ENCODE data around the gene GJD4. TPM values are rescaled to one million over a fixed set of nuclear protein-coding genes. Genes with fewer than 3 reads are reported as not detected.

Gene GJD4
- total and polyA plus RNA-seq, 8 donors = 0.11 TPM; not detected in 7

DNA sequence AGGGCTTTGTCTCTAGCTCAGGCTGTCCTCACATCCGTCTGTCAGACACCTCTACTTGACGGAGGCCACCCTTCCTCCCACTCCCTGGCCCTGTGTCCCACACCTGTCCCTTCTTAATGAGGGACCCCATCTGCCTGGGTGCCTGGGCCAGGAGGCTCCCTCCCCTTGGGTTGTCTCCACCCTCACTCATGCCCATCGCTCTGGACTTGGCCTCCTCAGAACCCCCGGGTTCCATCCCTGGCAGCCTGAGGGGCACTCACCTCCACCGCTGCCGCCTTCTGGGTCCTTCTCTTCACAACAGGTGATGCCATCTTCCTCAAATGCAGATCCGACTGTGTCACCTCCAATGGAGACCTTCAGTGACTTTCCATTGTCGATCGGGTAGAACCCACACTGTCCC, 20.2 kb upstream of the GJD4 start:
- ATAC-seq = no peak
- TF ChIP-seq, protein P1, sequence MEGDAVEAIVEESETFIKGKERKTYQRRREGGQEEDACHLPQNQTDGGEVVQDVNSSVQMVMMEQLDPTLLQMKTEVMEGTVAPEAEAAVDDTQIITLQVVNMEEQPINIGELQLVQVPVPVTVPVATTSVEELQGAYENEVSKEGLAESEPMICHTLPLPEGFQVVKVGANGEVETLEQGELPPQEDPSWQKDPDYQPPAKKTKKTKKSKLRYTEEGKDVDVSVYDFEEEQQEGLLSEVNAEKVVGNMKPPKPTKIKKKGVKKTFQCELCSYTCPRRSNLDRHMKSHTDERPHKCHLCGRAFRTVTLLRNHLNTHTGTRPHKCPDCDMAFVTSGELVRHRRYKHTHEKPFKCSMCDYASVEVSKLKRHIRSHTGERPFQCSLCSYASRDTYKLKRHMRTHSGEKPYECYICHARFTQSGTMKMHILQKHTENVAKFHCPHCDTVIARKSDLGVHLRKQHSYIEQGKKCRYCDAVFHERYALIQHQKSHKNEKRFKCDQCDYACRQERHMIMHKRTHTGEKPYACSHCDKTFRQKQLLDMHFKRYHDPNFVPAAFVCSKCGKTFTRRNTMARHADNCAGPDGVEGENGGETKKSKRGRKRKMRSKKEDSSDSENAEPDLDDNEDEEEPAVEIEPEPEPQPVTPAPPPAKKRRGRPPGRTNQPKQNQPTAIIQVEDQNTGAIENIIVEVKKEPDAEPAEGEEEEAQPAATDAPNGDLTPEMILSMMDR (IDR thresholded peaks at IDR 0.05) = no peak
- intact Hi-C loops (cut with DNase I) = no loop called here
- no peak for FAIRE-seq
- no peak for DNase-seq
- Histone ChIP-seq H3K9me3 (no peaks in the 10 kb centered on the region), H3K36me3 (no peaks in the 10 kb centered on the region), H3K27me3 (no peaks in the 10 kb centered on the region), H3K27ac (no peak overlapping the region), H3K4me1 (no peaks in the 10 kb centered on the region), H3K4me3 (no peak overlapping the region)
- 87 to 91% methylated on average over 9 of the region's 9 CpGs for WGBS, 2 donors

DNA sequence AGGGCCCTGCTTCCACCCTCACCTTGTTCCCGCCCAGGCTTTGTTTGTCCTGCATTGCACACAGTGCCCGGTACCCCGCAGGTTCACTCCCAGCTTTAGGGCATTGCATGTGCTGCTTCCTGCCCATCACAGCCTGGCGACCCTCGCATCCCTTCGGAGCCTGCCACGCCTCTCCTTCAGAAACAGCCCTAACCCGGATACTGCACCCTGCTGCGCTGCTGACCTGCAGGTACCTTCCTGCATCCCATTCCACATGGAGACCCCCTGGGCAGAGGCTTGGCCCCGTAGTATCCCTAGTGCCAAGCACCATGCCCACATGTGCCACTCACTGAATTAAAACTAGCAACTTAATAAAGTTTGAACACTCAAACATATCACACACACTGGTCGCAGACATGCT, 19.8 kb upstream of the GJD4 start:
- DNase-seq = no peak
- no peak for ATAC-seq
- no peaks in the 10 kb centered on the region for H3K4me1 ChIP-seq
- intact Hi-C loops (cut with DNase I) = no loop called here
- H3K9me3 ChIP-seq = no peaks in the 10 kb centered on the region
- no peaks in the 10 kb centered on the region for H3K36me3 ChIP-seq
- H3K27me3 ChIP-seq = no peaks in the 10 kb centered on the region
- H3K27ac ChIP-seq = no peak overlapping the region
- TF ChIP-seq, protein P1 (IDR thresholded peaks at IDR 0.05) = no peak
- no peak overlapping the region for H3K4me3 ChIP-seq
- FAIRE-seq = no peak
- WGBS, 2 donors = 84 to 94% methylated on average over 11 of the region's 11 CpGs

DNA sequence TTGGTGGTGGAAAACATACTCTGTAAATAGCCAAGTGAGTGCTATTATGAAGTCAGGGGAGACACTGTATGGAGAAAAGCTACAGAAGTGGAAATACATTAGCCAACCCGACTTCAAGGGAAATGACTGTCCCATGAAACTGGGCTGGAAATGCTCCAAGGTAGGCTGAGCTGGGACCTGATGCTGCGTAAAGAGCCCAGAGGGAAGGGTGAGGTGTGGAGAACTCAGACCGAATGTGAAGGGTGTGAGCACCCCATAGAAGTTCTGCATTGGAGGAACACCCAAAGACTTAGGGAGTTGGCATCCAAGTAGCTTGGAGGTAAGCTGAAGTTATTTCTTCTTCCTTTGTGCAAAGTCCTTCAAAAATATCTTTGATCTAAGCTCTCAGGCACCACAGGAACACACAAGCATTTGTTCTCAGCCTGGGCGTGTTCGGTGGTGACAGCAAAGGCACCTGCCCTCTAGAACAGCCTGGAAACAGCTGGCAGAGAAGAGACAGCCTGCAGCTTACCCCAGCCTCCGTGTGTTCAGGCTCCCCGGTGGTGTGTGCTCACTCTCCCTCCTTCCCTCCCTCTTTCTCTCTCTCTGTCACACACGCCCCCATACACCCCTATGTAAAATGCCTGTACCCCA, 19.1 kb upstream of the GJD4 start:
- 34 to 39% methylated on average over 8 of the region's 8 CpGs for WGBS, 2 donors
- intact Hi-C loops (cut with DNase I) = no loop called here
- DNase-seq (no peak), FAIRE-seq (no peak), ATAC-seq (no peak)
- no peak overlapping the region for H3K4me3 ChIP-seq
- H3K9me3 ChIP-seq = no peaks in the 10 kb centered on the region
- TF ChIP-seq, protein P1 (IDR thresholded peaks at IDR 0.05) = no peak
- no peak overlapping the region for H3K27ac ChIP-seq
- H3K27me3 ChIP-seq = no peaks in the 10 kb centered on the region
- H3K36me3 ChIP-seq = no peaks in the 10 kb centered on the region
- H3K4me1 ChIP-seq = no peaks in the 10 kb centered on the region

DNA sequence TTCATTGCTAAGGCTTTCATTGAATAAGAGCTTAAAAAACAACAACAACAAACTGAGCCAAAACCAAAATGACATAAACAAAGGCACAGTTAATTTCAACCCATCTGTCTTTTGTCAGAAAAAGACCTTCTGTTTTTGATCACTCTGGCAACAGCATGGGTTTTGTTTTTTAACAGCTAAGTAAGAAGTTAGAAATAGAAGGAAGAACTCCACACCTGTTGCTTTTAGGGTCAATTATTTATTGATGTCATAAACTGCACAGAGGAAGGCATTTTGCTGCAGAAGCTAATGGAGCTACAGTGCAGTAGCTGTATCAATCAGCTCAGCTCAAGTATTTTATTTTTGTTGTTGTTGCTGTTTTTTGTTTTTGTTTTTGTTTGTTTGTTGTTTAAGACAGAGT, 16.3 kb upstream of the GJD4 start:
- no peaks in the 10 kb centered on the region for H3K9me3 ChIP-seq
- H3K4me1 ChIP-seq = no peaks in the 10 kb centered on the region
- ATAC-seq (no peak), DNase-seq (no peak), FAIRE-seq (no peak)
- intact Hi-C loops (cut with DNase I) = no loop called here
- H3K36me3 ChIP-seq = no peaks in the 10 kb centered on the region
- TF ChIP-seq, protein P1 (IDR thresholded peaks at IDR 0.05) = no peak
- no peak overlapping the region for H3K27ac ChIP-seq
- no peak overlapping the region for H3K4me3 ChIP-seq
- H3K27me3 ChIP-seq = no peaks in the 10 kb centered on the region

DNA sequence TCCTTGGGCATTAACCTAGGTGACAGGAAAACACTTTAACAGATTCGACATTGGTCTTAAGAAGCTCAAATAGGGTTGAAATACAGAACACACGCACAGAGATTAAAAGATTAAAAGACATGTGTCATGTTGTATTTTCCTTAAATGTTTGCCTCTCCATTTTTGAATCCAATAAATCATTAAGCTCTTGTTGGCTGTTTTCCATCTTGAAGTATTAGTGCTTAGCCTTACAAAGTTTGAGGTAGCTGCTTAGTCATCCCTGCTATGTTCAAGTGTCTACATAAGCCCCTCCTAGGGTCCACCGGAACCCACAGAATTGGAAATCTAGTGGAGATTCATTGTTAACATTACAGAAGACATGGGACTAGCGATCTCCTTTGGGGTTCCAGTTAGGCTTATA, 12.7 kb upstream of the GJD4 start:
- no peak for ATAC-seq
- no peaks in the 10 kb centered on the region for H3K27me3 ChIP-seq
- intact Hi-C loops (cut with DNase I) = no loop called here
- no peak for FAIRE-seq
- no peak overlapping the region for H3K27ac ChIP-seq
- WGBS, 2 donors = 78 to 88% methylated on average over 4 of the region's 4 CpGs
- no peak overlapping the region for H3K4me3 ChIP-seq
- TF ChIP-seq, protein P1 (IDR thresholded peaks at IDR 0.05) = no peak
- DNase-seq = no peak
- H3K36me3 ChIP-seq = no peaks in the 10 kb centered on the region
- no peaks in the 10 kb centered on the region for H3K9me3 ChIP-seq
- no peaks in the 10 kb centered on the region for H3K4me1 ChIP-seq

All from pancreas (tissue), 10 donors.